KMS-11 (cell line): ENCODE data around the gene OR13C4.

ENCODE experiments used
- H2AFZ ChIP-seq: fragments of 200-600 bp; sonication (generic); 2 replicates; pipeline ENCODE4 v1.6.1; 2016; ENCODE audit warnings: antibody characterized with exemption, mixed run types, low read depth
- H3K27ac ChIP-seq: fragments of 200-600 bp; sonication (generic); 2 replicates; pipeline ENCODE4 v1.6.1; 2016; ENCODE audit warnings: mild to moderate bottlenecking, mixed run types
- H3K27me3 ChIP-seq: fragments of 200-600 bp; sonication (generic); 2 replicates; pipeline ENCODE4 v1.6.1; 2017; ENCODE audit warnings: mild to moderate bottlenecking, low read depth, mixed run types, moderate library complexity; ENCODE audit not compliant: insufficient read depth
- H3K36me3 ChIP-seq: fragments of 200-600 bp; sonication (generic); 2 replicates; pipeline ENCODE4 v1.6.1; 2017; ENCODE audit warnings: mild to moderate bottlenecking, mixed run types; ENCODE audit not compliant: insufficient read depth
- H3K4me1 ChIP-seq: fragments of 200-600 bp; sonication (generic); 2 replicates; pipeline ENCODE4 v1.6.1; 2016; ENCODE audit warnings: mild to moderate bottlenecking, low read depth, mixed run types; ENCODE audit not compliant: poor library complexity, severe bottlenecking
- H3K4me2 ChIP-seq: fragments of 200-600 bp; sonication (generic); 2 replicates; pipeline ENCODE4 v1.7.0; 2016; ENCODE audit warnings: mild to moderate bottlenecking, mixed run types
- H3K4me3 ChIP-seq: fragments of 200-600 bp; sonication (generic); IDR thresholded peaks from 2 replicates; pipeline ENCODE4 v1.6.1; 2017; ENCODE audit warnings: low read depth, low read length, mixed read lengths; ENCODE audit not compliant: insufficient read depth
- H3K79me2 ChIP-seq: fragments of 200-600 bp; sonication (generic); 2 replicates; pipeline ENCODE4 v1.6.1; 2016; ENCODE audit warnings: low read depth, mixed run types; ENCODE audit not compliant: insufficient read depth
- H3K9ac ChIP-seq: fragments of 200-600 bp; sonication (generic); 2 replicates; pipeline ENCODE4 v1.6.1; 2016; ENCODE audit warnings: mild to moderate bottlenecking, mixed run types
- H4K20me1 ChIP-seq: fragments of 200-600 bp; sonication (generic); 2 replicates; pipeline ENCODE4 v1.6.1; 2016; ENCODE audit warnings: mild to moderate bottlenecking, mixed run types; ENCODE audit not compliant: insufficient read depth
- TF ChIP-seq, protein P1 (sequence below): fragments of 200-600 bp; sonication (generic); conservative IDR thresholded peaks from 2 replicates; pipeline ENCODE4 v1.6.1; 2017; ENCODE audit warnings: low read depth, mild to moderate bottlenecking, antibody characterized with exemption, low read length, moderate library complexity, mixed read lengths

OR13C4 gene

DNA sequence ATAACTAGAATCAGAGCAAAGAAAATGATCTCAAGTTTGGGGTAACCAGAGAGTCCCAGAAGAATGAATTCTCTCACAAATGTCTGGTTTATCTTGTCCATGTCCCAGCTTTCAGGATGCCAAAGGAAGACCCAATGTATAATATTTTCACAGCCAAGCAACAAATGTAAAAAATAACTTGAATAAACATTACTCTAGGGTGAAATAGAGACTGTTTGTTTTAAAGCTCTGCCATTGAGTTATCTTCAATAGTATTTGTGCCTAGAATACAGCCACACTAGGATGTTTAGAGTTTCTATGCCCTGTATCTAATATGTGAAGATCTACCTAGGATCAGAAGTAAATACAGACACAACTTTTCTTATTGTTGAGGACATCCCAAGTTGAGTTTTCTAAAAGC, at the start of gene OR13C4:
TSS of gene OR13C4 (minus strand) at position 101 of the 400 bp plus-strand sequence. CDS start at position 101, 0 bp downstream.
- H3K4me1 ChIP-seq, result no peaks in the 10 kb centered on the region
- H3K4me2 ChIP-seq, result no peak within 1 kb of the TSS
- H3K27ac ChIP-seq, result no peak within 1 kb of the TSS
- TF ChIP-seq, protein P1, sequence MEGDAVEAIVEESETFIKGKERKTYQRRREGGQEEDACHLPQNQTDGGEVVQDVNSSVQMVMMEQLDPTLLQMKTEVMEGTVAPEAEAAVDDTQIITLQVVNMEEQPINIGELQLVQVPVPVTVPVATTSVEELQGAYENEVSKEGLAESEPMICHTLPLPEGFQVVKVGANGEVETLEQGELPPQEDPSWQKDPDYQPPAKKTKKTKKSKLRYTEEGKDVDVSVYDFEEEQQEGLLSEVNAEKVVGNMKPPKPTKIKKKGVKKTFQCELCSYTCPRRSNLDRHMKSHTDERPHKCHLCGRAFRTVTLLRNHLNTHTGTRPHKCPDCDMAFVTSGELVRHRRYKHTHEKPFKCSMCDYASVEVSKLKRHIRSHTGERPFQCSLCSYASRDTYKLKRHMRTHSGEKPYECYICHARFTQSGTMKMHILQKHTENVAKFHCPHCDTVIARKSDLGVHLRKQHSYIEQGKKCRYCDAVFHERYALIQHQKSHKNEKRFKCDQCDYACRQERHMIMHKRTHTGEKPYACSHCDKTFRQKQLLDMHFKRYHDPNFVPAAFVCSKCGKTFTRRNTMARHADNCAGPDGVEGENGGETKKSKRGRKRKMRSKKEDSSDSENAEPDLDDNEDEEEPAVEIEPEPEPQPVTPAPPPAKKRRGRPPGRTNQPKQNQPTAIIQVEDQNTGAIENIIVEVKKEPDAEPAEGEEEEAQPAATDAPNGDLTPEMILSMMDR, result no peak
- no peaks in the 10 kb centered on the region for H3K27me3 ChIP-seq
- H3K9ac ChIP-seq, result no peak within 1 kb of the TSS
- no peaks in the 10 kb centered on the region for H3K79me2 ChIP-seq
- no peaks in the 10 kb centered on the region for H3K36me3 ChIP-seq
- no peak within 1 kb of the TSS for H2AFZ ChIP-seq
- H3K4me3 ChIP-seq, result no peak within 1 kb of the TSS
- H4K20me1 ChIP-seq, result no peaks in the 10 kb centered on the region

DNA sequence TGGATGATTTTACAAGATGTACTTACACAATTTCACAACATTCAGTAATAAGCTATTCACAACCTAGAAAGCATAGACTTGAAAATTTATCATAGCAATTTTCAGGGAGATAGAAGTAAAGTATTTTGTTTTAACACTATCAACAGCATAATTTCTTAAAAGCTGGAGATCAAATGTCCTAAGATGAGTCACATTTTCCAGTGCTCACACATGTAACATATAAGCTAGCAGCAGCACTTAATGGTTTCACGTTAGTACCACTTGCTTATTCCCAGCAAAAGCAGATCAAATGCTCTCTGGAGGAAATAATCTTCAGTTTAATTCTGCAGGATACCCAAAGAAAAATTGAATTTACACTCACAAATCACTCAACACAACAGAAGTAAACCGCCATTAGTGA, 48.4 kb upstream of the OR13C4 start:
- TF ChIP-seq, protein P1, result no peak
- Histone ChIP-seq H3K4me3 (no peak overlapping the region), H3K27me3 (no peaks in the 10 kb centered on the region)

DNA sequence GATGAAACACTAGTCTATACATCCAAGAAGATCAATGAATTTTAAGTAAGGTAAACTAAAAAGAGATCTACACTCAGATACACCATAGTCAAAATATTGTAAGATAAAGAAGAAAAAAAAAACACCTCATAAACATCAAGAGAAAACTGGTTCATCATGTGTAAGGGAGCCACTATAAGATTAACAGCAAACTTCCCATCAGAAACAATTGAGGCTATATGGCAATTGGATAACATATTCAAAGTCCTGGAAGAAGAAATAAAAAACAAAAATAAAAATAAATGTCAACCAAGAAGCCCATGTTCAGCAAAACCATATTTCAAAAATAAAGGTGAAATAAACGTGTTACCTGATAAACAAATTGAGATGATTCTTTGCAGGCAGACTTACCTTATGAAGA, 45.6 kb upstream of the OR13C4 start:
- TF ChIP-seq, protein P1, result no peak
- Histone ChIP-seq H3K27me3 (no peaks in the 10 kb centered on the region), H3K9ac (no peak overlapping the region), H4K20me1 (no peaks in the 10 kb centered on the region), H3K4me2 (no peak overlapping the region), H3K79me2 (no peaks in the 10 kb centered on the region), H2AFZ (no peak overlapping the region), H3K4me1 (no peaks in the 10 kb centered on the region), H3K27ac (no peak overlapping the region), H3K4me3 (no peak overlapping the region), H3K36me3 (no peaks in the 10 kb centered on the region)

More for the DNA sequence above, 48.4 kb upstream of the OR13C4 start:
- no peak overlapping the region for H3K27ac ChIP-seq
- H2AFZ ChIP-seq, result no peak overlapping the region
- H3K36me3 ChIP-seq, result no peaks in the 10 kb centered on the region
- no peak overlapping the region for H3K4me2 ChIP-seq
- no peaks in the 10 kb centered on the region for H3K79me2 ChIP-seq
- H3K4me1 ChIP-seq, result no peaks in the 10 kb centered on the region
- no peak overlapping the region for H3K9ac ChIP-seq
- H4K20me1 ChIP-seq, result no peaks in the 10 kb centered on the region

DNA sequence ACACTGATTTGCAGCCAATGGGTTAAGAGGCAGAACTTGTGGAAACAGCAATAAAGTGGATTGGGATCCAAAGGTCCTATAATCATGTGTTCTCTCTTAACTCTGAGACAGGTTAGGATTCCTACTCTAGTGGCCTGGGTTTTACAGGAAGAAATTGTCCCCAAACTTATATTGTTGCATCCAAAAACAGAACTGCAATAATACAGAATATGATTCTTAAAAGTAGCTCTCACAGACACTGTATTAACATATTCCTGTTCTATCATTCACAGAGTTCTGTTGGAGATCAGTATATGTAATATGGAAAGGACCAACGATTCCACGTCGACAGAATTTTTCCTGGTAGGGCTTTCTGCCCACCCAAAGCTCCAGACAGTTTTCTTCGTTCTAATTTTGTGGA, 41.9 kb upstream of the OR13C4 start, which contains the start of gene OR13C8:
TSS of gene OR13C8 (plus strand) at position 301 of the 400 bp plus-strand sequence. CDS start at position 301, 0 bp downstream.
- no peak within 1 kb of the TSS for H3K4me2 ChIP-seq
- H4K20me1 ChIP-seq, result no peaks in the 10 kb centered on the region
- H3K4me1 ChIP-seq, result peaks cover 6% of the 10 kb centered on the region
- no peaks in the 10 kb centered on the region for H3K27me3 ChIP-seq
- H3K36me3 ChIP-seq, result no peaks in the 10 kb centered on the region
- no peaks in the 10 kb centered on the region for H3K79me2 ChIP-seq
- H2AFZ ChIP-seq, result no peak within 1 kb of the TSS
- TF ChIP-seq, protein P1, result no peak
- no peak within 1 kb of the TSS for H3K9ac ChIP-seq
- no peak within 1 kb of the TSS for H3K27ac ChIP-seq
- H3K4me3 ChIP-seq, result no peak within 1 kb of the TSS
